NCI-H526 (cell line): ENCODE data around the gene NEURL1.

Experiments
- DNase-seq, 2 experiments: peaks; one replicate each; lab custom pipeline; 2025; lab: John Stamatoyannopoulos, UW

NEURL1 gene

DNA sequence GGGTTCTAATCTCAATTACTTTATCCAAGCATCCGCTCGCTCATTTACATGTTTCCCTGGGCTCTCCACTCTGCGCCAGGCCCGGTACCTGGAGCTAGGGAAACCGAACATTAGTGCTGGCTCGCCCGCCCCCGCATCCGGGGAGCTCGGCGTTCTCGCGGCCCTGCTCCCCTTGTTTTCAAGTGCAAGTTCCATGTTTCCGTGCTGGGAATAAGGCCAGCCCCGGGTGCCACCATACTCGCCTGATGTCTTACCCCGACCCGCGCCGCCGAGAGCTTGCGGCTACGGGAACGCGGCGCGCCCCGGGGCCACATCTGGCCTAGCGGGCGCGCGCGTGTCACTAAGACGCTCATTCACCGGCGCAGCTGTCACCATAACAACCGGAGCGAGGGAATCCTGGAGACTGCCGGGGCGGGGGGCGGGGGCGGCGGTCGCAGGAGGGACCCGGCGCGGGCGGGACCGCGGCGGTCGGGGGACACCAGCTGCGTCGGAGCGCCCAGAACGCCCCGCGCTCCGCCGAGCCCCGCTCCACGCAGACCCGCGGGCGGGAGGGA, at the start of gene NEURL1:
NEURL1 (plus strand) TSS at position 344 of the 554 bp plus-strand sequence. CDS start 683 bp downstream, outside the sequence.
- peak in 1 of 2 experiments; percentile 60 for DNase-seq

DNA sequence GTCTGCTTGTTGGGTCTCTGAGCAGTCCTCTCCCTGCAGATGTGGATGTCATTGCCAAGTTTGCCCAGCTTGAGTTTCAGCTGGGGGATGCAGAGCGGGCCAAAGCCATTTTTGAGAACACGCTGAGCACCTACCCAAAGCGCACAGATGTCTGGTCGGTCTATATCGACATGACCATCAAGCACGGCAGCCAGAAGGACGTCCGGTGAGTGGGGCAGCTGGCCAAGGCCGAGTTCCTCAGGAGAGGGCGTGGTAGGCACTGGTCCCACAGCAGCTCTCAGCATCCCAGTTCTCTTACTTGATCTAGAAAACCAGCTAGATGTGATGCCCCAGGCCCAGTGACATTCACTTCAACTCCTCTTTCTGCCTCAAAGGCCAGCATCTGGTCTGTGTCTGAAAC, 49.0 kb upstream of the NEURL1 start:
- DNase-seq, result no peak

- no peak for DNase-seq
These were observed 48.1 kb upstream of the NEURL1 start for GRCh38 chr10:103445366-103445765.

DNA sequence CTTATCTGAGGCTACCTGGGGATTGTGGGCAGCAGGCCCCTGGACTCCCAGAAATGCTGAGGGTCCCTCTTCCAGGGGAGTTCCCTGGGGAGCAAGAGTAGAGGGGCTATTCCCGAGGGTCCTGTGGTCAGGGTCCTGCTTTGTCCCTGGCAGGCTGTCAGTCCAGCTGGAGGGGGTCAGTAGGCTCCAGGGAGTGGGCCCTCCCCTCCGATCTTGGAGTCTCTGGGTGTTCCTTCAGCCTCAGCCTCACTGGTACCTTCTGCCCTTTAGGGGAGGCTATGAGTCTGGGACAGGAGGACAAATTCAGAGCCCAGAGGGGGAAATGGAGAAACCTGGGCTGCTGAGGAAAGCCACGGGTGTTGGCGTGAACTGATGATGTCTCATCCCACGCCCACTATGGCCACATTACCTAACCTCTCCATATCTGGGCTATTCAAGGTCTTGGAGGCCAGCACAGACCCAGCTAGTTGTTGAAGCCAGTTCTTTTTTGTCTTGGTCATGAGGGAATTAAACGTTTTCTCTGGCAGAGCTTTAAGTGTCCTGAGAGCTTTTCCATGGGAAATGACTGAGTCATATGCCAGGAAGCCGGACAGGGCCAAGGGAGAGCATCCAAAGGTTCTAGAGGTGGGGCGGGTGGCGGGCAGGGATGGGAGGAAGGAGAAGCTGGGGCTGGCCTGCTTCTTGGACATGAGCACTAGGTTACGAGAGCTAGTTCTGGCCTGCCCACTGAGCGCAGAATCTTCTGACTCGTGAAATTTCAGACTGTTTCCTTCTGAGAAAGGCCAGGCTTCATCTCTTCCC, 47.5 kb upstream of the NEURL1 start:
- DNase-seq, result no peak

GRCh38 chr10:103447187-103447586, 46.3 kb upstream of the NEURL1 start:
- no peak for DNase-seq

DNA sequence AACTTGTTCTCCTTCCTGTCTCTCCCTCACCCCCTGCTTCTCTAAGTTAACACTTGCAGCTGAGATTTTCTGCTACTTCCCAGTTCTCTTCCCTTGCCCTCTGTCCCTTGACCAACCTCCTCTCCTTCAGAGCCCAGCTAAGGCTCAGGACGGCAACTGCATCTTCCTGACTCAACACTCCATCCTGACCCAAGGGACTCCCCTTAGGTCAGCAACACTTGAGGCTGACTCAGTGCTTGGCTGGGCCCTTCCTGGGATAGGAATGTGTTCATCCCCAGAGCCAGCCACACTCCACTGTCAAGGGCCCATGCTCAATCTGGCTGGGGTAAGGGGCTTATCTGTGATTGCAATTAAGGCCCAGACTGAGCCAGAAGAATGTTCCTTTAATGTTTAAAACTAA, 44.8 kb upstream of the NEURL1 start:
- DNase-seq, result no peak

DNA sequence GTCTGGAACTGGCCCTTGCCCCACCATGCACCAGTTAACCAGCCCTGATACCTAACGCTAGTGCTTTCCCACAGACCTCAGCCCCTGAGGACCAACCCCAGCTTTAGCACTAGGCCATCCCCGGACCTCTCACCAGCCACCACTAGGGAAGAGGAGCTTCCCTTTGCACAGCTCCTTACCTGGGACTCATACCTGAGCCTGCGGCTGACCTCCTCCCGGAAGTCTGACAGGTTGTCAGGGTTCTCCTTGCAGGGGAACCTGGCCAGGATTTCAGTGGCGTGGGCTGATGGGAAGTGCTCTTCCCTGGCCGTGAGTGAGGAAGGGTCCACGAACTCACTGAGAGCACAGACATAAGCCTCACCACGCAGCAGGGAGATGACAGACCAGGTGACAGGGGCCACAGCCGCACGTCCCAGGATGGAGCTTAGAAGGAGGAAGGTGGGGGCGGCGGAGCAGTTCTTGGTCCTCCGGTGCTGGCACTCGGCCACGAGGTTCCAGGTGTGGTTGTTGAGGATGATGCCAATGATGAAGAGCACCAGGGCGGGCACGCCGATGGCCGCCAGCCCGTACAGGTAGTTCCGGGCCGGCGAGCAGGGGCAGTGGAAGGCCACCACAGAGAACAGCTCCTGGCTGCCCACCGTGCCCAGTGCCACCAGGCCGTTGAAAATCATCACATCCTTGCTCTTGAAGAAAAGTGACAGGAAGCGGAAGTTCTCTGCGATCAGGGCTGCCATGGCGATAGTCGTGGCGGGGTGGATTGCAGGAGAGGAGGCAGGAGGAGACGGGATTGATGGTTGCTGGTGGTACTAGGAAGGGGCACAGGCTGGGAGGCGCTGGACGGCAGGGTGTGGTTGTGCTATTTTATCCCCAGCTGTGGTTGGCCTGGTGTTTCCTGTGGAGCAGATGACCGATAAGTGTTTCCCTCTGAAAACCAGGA, 44.0 kb upstream of the NEURL1 start:
- DNase-seq, result no peak

DNA sequence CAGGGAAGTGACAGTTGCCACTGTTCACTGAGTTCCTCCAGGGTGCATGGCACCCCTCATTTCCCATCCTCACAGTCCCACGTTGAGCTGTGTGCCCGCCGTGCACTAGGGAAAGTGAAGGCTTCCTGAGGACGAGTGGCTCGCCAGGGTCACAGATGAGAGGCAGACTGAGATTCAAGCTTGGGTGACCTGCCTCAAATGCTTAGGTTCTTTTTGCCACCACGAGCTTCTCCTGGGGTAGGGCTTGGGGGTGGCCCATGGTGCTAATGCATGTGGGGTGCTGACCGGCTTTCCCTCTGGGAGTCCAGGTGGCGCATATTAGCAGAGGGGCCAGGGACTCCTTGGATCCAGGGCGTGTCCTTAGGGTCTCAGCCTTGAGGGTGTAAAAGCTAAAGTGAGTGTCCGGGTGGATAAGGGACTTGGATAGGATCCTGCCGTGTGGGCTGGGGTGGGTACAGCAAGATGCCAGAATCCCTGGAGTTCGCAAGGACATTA, 43.3 kb upstream of the NEURL1 start:
- no peak for DNase-seq

- DNase-seq, result peak in 1 of 2 experiments; percentile 19
These were observed 42.3 kb upstream of the NEURL1 start for GRCh38 chr10:103451091-103451813.

DNA sequence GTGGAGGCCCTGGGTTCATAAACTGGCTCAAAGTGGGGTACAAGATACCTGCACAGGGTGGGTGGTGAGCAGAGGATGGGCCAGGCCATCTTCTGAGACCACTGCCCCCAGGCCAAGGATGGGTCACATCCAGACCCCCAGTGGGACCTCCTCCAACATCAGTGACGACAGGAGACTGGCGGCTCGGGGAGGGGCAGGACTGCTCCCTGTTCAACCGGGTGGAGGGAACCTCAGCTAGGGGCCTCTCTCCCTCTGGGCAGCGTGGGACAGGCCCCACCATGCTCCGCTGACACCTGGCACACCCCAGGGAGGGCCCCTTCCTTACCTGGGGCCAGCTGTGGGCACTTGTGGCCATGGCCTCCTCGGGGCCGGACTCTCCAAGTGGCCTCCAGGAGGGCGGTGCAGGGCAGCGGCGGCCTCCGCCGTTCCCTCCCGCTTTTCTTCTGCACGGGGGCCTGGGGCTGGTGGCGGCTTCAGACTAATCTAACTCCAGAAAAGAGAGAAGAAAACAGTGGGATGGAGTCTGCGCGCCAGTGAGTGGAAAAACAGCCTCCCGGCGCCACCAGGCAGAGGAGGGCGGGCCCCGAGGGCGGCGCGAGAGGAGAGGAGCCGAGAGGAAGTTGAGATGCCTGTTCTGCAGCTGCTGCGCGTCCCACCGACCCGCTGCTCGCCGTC, 41.5 kb upstream of the NEURL1 start, which contains the start of gene CALHM2:
CALHM2 (minus strand) TSS at position 540 of the 675 bp plus-strand sequence. CDS start 2,429 bp downstream, outside the sequence.
- DNase-seq, result peak; percentile 40 to 78

- DNase-seq, result no peak
These were observed 40.8 kb upstream of the NEURL1 start for GRCh38 chr10:103452506-103453230.

DNA sequence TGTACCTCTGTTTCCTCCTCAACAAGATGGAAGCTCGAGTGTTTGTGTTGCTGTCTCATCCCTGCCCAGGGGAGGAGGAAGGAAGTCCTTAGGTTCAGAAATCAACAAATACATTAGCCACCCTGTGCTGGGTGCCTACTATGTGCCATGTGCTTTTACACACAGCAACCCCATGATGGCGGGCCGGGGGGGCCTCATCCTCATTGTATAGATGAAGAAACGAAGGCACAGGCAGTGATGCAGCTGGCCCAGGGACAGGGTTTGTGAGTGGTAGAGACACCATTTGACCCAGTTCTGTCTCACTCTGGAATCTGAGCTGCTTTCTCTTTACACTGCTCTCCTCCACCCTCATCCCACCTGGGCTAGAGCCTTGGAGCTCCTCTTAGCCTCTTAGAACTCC, 39.5 kb upstream of the NEURL1 start:
- DNase-seq, result no peak

DNA sequence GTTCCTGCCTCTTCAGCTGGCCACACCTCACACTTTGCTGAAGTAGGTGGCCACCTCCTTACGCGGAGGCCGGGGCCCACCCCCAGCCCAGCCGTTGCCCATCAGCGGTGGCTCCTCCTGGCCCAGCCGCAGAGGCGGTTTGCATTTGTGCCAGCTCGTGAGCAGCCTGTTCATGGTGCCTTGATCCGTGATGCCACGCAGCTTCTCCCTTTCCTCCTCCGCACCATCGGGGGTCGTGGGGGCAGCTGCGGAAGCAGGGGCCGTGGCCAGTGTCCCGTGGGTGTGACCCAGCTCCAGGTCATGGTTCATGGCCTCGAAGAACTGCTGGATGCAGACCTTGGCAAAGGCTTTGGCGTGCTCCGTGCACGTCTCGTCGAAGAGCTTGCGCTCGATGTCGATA, 38.3 kb upstream of the NEURL1 start:
- DNase-seq, result no peak

DNA sequence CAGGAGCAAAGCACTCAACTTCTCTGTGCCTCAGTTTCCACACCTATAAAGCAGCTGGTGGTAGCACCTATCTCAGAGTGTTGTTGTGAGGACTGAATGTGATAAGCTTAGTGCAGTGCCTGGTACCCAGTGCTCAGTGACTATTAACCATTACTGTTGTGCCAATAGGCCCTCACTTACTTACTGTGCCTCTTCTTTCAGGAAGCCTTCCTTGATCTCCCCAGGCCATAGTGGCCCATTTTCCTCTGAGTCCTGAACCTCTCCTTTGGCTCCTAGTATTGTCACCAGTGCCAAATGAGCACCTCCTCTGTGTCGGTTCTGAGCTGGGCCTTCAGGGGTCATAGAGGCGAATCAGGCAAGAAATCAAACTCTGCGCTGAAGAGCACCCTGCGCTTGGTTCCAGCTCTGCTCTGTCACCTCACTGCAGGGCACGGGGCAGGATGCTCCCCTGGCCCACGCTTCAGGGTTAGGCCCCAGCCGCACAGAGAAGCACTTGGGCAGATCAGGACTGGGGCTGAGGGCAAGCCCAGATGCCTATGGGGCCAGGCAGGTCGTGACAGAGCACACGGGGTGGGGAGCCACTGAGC, 37.3 kb upstream of the NEURL1 start:
- DNase-seq, result no peak

DNA sequence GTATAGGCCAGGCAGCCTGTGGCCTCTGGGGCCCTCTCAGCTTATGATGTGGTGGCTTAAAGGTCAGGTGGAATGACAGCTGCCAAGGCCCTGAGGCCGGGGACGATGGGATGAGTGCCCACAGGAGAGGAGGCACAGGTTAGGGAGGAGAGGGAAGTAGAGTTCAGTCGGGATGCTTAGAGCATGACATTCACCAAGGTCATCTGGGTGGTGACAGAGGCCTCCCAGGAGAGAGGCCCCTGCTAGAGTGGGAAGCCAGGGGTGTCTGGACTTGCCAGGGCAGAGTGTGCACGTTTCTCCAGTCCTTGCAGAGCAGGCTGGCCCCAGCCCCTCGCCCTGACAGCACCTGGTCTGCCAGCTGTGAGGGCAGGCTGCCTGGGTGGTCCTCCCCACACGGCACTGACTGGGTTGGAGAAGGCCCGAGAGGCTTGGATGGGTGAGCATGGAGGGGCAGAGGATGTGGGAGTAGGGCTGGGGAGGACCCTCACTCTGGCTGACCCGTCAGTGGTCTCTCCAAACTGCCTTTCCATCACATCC, 36.3 kb upstream of the NEURL1 start:
- DNase-seq, result peak in 1 of 2 experiments; percentile 34

GRCh38 chr10:103457896-103458583, 35.5 kb upstream of the NEURL1 start:
- DNase-seq, result no peak

DNA sequence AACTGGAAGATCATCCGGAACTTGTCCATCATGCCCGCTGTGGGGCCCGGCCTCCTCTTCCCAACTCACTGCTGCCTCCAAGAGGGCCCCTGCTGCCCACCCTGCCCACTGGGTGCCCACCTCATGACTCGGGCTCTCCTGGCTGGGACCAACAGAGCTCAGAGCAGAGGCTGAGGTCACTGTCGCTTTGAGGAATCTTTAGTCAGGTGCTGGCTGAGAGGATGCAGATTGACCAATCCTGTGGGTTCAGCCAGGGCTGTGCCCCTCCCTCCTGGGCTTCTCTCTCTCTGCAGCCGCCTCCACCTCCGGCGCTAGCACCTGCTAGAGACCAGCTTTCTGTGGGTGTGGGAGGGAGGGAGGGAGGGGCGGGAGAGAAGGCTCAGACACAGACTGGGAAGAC, 34.8 kb upstream of the NEURL1 start, which contains the start of gene CALHM1:
CALHM1 (minus strand) TSS at position 181 of the 400 bp plus-strand sequence; CDS start at position 32, 149 bp downstream.
- DNase-seq, result peak; percentile 46 to 83

DNA sequence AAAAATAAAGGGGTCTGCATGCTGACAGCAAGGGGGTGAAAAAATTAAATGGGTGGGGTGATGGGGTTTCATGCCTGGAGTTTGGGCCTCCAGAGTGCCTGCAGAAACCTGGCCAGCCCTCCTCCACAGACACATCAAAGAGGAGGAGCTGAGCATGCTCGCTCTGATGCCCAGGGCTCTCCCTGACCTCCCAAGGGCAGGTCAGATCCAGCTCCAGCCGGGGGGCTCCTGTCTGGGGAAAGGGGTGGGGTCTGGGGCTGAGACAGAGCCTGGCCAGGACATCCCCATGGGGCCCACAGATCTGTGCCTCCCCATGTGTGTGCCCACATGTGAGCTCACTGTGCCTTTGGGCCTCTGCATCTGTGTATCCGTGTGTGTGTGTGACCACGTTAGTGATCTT, 33.9 kb upstream of the NEURL1 start:
- DNase-seq, result no peak

GRCh38 chr10:103463499-103463898, 30.0 kb upstream of the NEURL1 start:
- no peak for DNase-seq
